GM12873 (cell line): ENCODE data around the gene WDR36.

ENCODE experiments used
- TF ChIP-seq, protein P1 (sequence below): IDR thresholded peaks from 2 replicates; pipeline ENCODE4 v1.5.1; 2012; ENCODE audit warnings: low read depth, mild to moderate bottlenecking, moderate library complexity, low read length, control low read depth; ENCODE audit not compliant: insufficient read depth; ENCODE audit errors: missing control alignments

Gene WDR36

DNA sequence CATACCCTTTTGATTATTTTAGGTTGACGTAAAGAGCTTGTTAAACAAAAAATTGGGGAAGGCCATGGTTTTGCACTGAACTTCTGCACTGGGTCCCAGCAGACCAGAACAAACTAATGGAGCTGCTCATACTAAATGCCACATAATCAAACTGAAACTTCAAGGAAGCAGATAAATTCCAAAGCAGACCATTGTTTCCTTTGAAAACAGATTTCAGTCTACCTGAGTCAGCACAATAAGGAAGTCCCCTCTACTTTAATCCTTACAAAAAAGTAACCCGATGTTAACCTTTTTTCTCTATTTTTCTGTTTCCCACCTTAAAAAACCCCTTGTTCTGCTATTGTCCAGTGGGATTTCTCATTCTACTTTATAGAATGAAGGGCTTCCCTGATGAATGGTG is 39.2 kb downstream of the WDR36 start:
- TF ChIP-seq, protein P1, sequence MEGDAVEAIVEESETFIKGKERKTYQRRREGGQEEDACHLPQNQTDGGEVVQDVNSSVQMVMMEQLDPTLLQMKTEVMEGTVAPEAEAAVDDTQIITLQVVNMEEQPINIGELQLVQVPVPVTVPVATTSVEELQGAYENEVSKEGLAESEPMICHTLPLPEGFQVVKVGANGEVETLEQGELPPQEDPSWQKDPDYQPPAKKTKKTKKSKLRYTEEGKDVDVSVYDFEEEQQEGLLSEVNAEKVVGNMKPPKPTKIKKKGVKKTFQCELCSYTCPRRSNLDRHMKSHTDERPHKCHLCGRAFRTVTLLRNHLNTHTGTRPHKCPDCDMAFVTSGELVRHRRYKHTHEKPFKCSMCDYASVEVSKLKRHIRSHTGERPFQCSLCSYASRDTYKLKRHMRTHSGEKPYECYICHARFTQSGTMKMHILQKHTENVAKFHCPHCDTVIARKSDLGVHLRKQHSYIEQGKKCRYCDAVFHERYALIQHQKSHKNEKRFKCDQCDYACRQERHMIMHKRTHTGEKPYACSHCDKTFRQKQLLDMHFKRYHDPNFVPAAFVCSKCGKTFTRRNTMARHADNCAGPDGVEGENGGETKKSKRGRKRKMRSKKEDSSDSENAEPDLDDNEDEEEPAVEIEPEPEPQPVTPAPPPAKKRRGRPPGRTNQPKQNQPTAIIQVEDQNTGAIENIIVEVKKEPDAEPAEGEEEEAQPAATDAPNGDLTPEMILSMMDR = no peak

DNA sequence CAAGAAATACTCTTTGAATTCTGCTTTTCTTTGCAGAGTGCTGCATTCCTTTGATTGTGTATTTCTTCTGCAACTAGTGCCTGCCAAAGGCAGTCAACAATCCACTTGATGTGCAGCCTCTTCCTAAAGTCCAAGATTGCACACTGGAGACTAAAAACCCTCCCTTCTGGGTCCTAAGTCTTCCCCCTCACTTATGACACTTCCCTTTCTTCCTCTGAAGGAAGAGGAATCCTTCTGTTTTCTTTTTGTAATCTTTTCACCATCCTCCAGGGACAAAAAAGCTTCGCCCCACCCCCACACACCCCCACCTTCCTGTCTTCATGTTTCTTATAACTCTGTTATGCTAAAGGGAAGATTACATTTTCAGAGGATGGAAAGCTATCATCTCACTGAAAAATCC is 39.9 kb downstream of the WDR36 start:
- TF ChIP-seq, protein P1 = no peak

DNA sequence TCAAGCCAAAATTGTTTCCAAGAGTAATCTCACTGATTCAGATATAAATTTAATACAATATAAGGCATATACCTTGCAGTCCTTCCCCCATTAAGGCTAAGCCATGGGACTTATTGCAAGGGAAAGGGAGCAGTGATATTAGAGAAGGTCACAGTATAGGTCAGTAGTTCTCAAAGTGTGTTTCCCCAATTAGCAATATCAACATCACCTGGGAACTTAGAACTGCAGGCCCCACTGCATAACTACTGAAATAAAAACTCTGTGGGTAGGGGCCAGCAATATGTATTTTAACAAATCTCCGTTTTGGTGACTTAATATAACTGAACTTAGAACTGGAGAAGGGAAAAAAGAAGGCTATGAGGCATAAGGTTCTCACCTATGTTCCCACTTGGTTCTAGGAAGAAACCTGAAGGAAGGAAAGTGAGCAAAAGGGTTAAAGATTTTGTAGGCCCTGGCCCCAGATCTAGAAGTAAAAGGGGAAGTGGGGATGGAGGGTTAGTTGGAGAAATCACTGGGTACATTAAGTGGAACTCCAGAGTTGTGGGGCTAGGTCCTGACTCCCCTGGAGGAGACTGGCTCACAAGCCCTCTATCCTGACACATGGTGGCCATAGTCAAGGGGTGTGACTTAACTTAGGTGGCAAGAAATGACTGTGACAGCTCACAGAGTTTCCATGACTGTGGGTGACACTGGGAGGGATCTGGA is 40.7 kb downstream of the WDR36 start:
- TF ChIP-seq, protein P1 = no peak

DNA sequence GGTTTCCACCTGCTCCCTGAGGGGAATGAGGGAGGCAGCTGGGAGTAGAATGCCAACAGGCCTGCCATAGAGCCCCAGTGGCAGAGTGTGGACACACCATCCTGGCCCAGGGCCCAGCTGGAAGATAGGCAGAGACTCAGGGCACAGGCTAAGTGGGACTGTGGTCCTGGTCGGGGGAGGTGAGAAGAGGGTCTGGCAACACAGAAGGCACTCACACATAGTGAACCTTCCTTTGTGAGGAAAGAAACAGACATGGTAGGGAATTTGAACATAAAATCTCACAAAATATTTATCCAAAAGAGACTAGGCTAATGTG is 41.2 kb downstream of the WDR36 start:
- TF ChIP-seq, protein P1 = no peak

DNA sequence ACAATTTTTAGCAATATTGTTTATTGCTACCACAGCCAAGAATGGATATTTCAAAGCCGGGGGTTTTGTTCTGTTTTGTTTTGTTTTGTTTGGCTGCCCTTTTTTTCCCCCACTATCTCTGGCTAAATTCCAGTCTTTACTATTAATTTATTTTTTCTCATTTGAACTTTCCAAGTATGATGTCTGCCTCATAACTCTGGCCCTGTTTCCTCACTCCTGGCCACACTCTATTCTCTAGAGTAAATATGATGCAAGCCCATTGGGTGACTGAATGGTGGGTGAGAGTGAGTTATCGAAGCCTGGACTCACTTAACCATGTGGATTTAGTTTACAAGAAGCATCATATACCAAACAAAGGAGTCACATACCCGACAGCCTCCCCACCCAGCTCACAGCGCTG is 41.9 kb downstream of the WDR36 start:
- TF ChIP-seq, protein P1 = no peak

DNA sequence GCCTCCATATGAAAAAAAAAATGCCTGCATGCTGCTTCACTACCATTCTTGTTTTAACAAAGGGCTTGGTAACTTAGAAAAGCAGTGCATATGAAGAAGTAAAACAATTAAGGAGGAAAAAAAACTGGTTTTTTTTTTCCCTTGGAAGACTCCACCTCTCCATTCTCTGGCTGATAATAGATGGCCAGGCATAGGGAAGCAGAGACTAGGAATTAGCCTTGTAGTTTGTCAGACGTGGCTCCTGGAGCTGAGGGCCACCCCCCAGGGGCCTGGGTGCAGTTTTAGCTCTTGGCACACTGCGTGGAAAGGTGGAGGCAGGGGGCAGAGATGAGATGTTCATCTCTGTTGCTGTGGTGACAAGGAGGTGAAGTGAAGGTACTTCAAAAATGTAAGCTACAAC is 42.7 kb downstream of the WDR36 start:
- TF ChIP-seq, protein P1 = no peak

DNA sequence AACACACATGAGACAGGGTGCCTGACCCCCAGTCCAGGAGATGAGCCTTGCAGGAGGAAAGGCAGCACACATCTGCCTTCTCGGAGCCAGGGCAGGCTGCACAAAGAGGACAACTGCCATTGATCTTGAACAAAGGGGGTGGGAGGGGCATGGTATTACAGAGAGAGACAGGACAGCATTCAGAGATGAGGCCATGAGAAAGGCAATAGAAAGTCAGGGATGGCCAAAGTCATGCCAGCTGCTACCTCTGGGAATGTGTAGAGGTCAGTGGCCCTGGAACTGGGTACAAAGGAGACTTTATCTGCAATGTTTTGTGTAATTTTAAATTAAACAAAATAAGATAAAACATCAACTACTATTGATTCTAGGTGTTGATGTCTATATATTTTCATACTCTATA is 43.2 kb downstream of the WDR36 start:
- TF ChIP-seq, protein P1 = no peak

DNA sequence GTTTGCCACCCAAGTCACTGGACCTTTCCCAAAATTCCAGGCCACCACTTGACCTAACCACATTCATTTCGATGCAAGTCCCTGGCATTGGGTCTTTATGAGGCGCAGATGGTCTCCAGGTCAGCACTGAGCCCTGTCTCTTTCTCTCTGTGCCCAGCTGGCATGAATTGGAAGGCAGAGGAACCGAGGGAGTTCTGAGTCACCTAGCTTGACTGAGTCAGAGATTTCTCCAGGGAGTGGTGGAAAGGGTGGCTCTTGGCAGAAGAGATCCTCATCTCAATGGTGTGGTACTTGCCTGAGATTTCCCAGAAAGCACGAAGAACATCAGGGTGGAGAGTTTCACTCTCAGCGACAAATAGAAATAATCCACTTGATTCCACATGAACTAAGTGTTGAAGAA is 43.8 kb downstream of the WDR36 start:
- TF ChIP-seq, protein P1 = no peak
